Measurements from ENCODE around the gene HUS1B. TPM values are rescaled to one million over a fixed set of nuclear protein-coding genes. Genes with fewer than 3 reads are reported as not detected.

HUS1B gene
- total and polyA plus RNA-seq, 2 experiments from 2014 or later, result 1.3 to 3.9 TPM

- no peaks in the 10 kb centered on the region for H3K9me3 Mint-ChIP-seq
Measured at GRCh38 chr6:692858-693722, 36.2 kb upstream of the HUS1B start, which contains the start of gene EXOC2. Gene EXOC2 (minus strand): TSS chr6:693139. CDS start chr6:637818, 55,321 bp downstream.

More at GRCh38 chr6:692858-693722, 36.2 kb upstream of the HUS1B start, which contains the start of gene EXOC2:
- Histone ChIP-seq H4K20me1 (replicated peaks; ENCODE audit: insufficient read depth) (no peaks in the 10 kb centered on the region), H3K4me1 (ENCODE audit: insufficient read depth) (peaks cover 42% of the 10 kb centered on the region), H3K36me3 (ENCODE audit: insufficient read depth) (no peaks in the 10 kb centered on the region), H2AFZ (peak within 1 kb of the TSS; percentile 81), H3K4me2 (peak within 1 kb of the TSS; percentile 88), H3K27ac (ENCODE audit: low read depth) (peak within 1 kb of the TSS; percentile 81), H3K9me2 (ENCODE audit: insufficient read depth) (no peaks in the 10 kb centered on the region), H3K4me3 (peak within 1 kb of the TSS; percentile 76), H3K79me2 (replicated peaks; ENCODE audit: insufficient read depth) (peaks cover 73% of the 10 kb centered on the region), H3K27me3 (ENCODE audit: insufficient read depth) (no peaks in the 10 kb centered on the region), H3F3A (replicated peaks; ENCODE audit: low read depth) (0 out of 2 replicates have a peak, but pooled peaks cover 3% of the 10 kb centered on the region)
- Mint-ChIP-seq H3K27me3 (ENCODE audit: insufficient read depth, low read depth, poor library complexity) (peaks cover 12% of the 10 kb centered on the region), H3K36me3 (ENCODE audit: low read depth) (peaks cover 12% of the 10 kb centered on the region; the same call in 2 of the 3 replicates), H3K27ac (peak within 1 kb of the TSS; percentile 88), H3K4me1 (peaks cover 37% of the 10 kb centered on the region), H3K4me3 (peak within 1 kb of the TSS; percentile 93)
- ATAC-seq, result peak; percentile 87
- DNase-seq (ENCODE audit: low spot score), result peak; percentile 93
- TF ChIP-seq STAT1 (IDR thresholded peaks at IDR 0.05; ENCODE audit: unreplicated experiment), result no peak
- TF ChIP-seq ZNF331 (CRISPR knock-in tag; IDR thresholded peaks at IDR 0.05; ENCODE audit: low read depth), result no peak
- TF ChIP-seq POLR2AphosphoS5 (IDR thresholded peaks at IDR 0.05; ENCODE audit: low read depth), result peak; percentile 86
- TF ChIP-seq EZH2phosphoT487 (IDR thresholded peaks at IDR 0.05; ENCODE audit: unreplicated experiment), result no peak
- no peak for TF ChIP-seq REST (IDR thresholded peaks at IDR 0.05; ENCODE audit: unreplicated experiment)
- peak; percentile 87 for TF ChIP-seq CREB1 (CRISPR knock-in tag; IDR thresholded peaks at IDR 0.05; ENCODE audit: low read depth)
- peak; percentile 93 for TF ChIP-seq ETS1 (IDR thresholded peaks at IDR 0.05)
